CD4-positive, alpha-beta T cell (primary cell): Measurements from ENCODE around the gene UBL5. TPM values are rescaled to one million over a fixed set of nuclear protein-coding genes. Genes with fewer than 3 reads are reported as not detected.
A peak's percentile ranks its signal among the peaks of the same experiment; 100 is the strongest.

Experiments
- ATAC-seq: fragments of 200-7000 bp; cut with Tn5 transposase; one replicate; pipeline ENCODE4 v1.10.0; 2022; ENCODE audit warnings: mild to moderate bottlenecking; ENCODE audit not compliant: poor library complexity
- CTCF ChIA-PET: fragments of 350-600 bp; sonication (Branson Sonifier 250); formaldehyde crosslinking; loops from one replicate; lab custom pipeline; 2021; ENCODE audit warnings: antibody characterized with exemption, inconsistent platforms; lab: Charles Lee
- POLR2A ChIA-PET: fragments of 350-600 bp; sonication (Branson Sonifier 250); formaldehyde crosslinking; loops from one replicate; lab custom pipeline; 2021; ENCODE audit warnings: antibody characterized with exemption, inconsistent platforms; lab: Charles Lee
- DNase-seq, 14 experiments: peaks; one replicate each; pipeline ENCODE4 v3.0.0-alpha.2; 2013 to 2020; ENCODE audit warnings: mixed read lengths in 2 of 14
- H3K27ac ChIP-seq, 2 donors: one replicate each; pipeline versions ENCODE4 v1.5.1 to v1.7.0; 2013; ENCODE audit warnings: low read length in 2 of 2, low read depth in 1 of 2, mild to moderate bottlenecking in 1 of 2
- H3K27me3 ChIP-seq, 2 experiments: 1 replicate in 1 of 2; 2 replicates in 1 of 2; pipeline versions ENCODE4 v1.6.1 to v1.7.0; 2013; ENCODE audit warnings: low read length in 2 of 2, control low read depth in 1 of 2, mild to moderate bottlenecking in 1 of 2, moderate library complexity in 1 of 2; ENCODE audit not compliant: insufficient read depth in 2 of 2, control insufficient read depth in 1 of 2
- H3K36me3 ChIP-seq: one replicate; pipeline ENCODE4 v1.6.1; 2013; ENCODE audit warnings: low read length, control low read depth; ENCODE audit not compliant: insufficient read depth
- H3K4me1 ChIP-seq: one replicate; pipeline ENCODE4 v1.6.1; 2013; ENCODE audit warnings: low read length, control low read depth; ENCODE audit not compliant: insufficient read depth
- H3K4me3 ChIP-seq: one replicate; pipeline ENCODE4 v1.5.1; 2013; ENCODE audit warnings: mild to moderate bottlenecking, low read length, moderate library complexity
- H3K9me3 ChIP-seq, 2 experiments: 1 replicate in 1 of 2; 2 replicates in 1 of 2; pipeline versions ENCODE4 v1.6.1 to v1.7.0; 2013; ENCODE audit warnings: low read length in 2 of 2, mild to moderate bottlenecking in 2 of 2, control low read depth in 1 of 2, moderate library complexity in 1 of 2; ENCODE audit not compliant: control insufficient read depth in 1 of 2, insufficient read depth in 1 of 2
- H3K27ac Mint-ChIP-seq: one replicate; pipeline ENCODE4 v1.8.0; 2020; ENCODE audit warnings: mixed read lengths
- H3K27me3 Mint-ChIP-seq: one replicate; pipeline ENCODE4 v1.8.0; 2021; ENCODE audit warnings: mixed read lengths
- H3K36me3 Mint-ChIP-seq: one replicate; pipeline ENCODE4 v1.8.0; 2021; ENCODE audit warnings: low read depth, mixed read lengths
- H3K4me1 Mint-ChIP-seq: one replicate; pipeline ENCODE4 v1.8.0; 2021; ENCODE audit warnings: low read depth, mixed read lengths
- H3K4me3 Mint-ChIP-seq: one replicate; pipeline ENCODE4 v1.8.0; 2020; ENCODE audit warnings: mild to moderate bottlenecking, mixed read lengths
- H3K9me3 Mint-ChIP-seq: one replicate; pipeline ENCODE4 v1.8.0; 2020; ENCODE audit warnings: mixed read lengths
- CTCF ChIP-seq: fragments of 200-600 bp; IDR thresholded peaks from one replicate; pipeline ENCODE4 v1.8.0; 2022; ENCODE audit warnings: antibody characterized with exemption, mild to moderate bottlenecking
- intact Hi-C, 2 experiments: fragments of 100-400 bp; cut with DNase I in 1 of 2; cut with micrococcal nuclease in 1 of 2; formaldehyde crosslinking; loops; one replicate each; pipeline versions ENCODE4 v1.15.1 to v1.9.0; 2023 to 2025; cut with DNase I, micrococcal nuclease
- total RNA-seq, 174 experiments: library from RNA in 2 of 174; stranded (reverse) in 2 of 174; gene quantifications; one replicate each; pipeline ENCODE4 v1.2.3 and lab custom pipeline; 2021 to 2026

Gene UBL5
- total RNA-seq, 2 experiments from 2014 or later: 163 to 165 TPM

DNA sequence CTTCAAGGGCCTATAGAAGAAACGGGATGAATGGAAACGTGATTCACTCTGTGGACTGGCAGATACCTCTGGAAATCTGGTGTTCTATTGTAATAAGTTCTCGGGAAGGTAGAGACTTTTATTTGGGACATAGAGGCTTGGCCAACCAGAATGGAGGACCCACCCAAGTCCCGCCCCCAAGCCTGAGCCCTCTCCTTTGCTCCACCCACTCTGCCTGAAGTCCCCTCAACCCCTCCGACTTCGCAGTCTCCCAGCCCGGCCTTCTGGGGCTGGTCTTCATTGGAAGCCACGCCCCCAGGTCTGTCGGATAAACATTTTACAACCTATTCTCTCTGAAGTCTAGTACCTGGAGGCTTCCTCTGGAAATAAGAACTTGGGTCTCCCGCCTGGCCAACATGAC, 25.7 kb upstream of the UBL5 start:
- ChIA-PET POLR2A (no interaction called here), CTCF (no interaction called here)
- DNase-seq (no peak), ATAC-seq (no peak)
- no peaks in the 10 kb centered on the region for H3K36me3 ChIP-seq
- H3K4me3 ChIP-seq: no peak overlapping the region
- no peak for TF ChIP-seq CTCF
- Mint-ChIP-seq H3K27me3 (no peaks in the 10 kb centered on the region), H3K4me3 (no peak overlapping the region), H3K4me1 (peaks cover 25% of the 10 kb centered on the region), H3K36me3 (no peaks in the 10 kb centered on the region), H3K27ac (no peak overlapping the region), H3K9me3 (no peaks in the 10 kb centered on the region)
- H3K27me3 ChIP-seq: no peaks in the 10 kb centered on the region
- peaks cover 24% of the 10 kb centered on the region for H3K4me1 ChIP-seq
- no peak overlapping the region for H3K27ac ChIP-seq
- no peaks in the 10 kb centered on the region for H3K9me3 ChIP-seq
- intact Hi-C loops: no loop called here

- no peaks in the 10 kb centered on the region for H3K9me3 Mint-ChIP-seq
- H3K4me3 ChIP-seq: no peak overlapping the region
- peaks cover 50% of the 10 kb centered on the region for H3K4me1 ChIP-seq
- H3K27me3 ChIP-seq: no peaks in the 10 kb centered on the region
- peaks cover 18% of the 10 kb centered on the region for H3K36me3 ChIP-seq
- no peak overlapping the region for H3K4me3 Mint-ChIP-seq
- H3K27me3 Mint-ChIP-seq: no peaks in the 10 kb centered on the region
- TF ChIP-seq CTCF: no peak
- intact Hi-C loops: no loop called here
- ChIA-PET CTCF (no interaction called here), POLR2A (interaction anchor here (1.5 kb wide), 1 partner anchor 12 kb away, joined by 4 read pairs; the partner anchor contains the start of gene FBXL12)
- DNase-seq: no peak
- peaks cover 13% of the 10 kb centered on the region for H3K36me3 Mint-ChIP-seq
- no peaks in the 10 kb centered on the region for H3K9me3 ChIP-seq
- peaks cover 35% of the 10 kb centered on the region for H3K4me1 Mint-ChIP-seq
- peak overlapping the region; percentile 70 for H3K27ac Mint-ChIP-seq
- peak overlapping the region; percentile 41 to 47 for H3K27ac ChIP-seq
- ATAC-seq: no peak
Measured at GRCh38 chr19:9806803-9807202, 20.9 kb upstream of the UBL5 start.

DNA sequence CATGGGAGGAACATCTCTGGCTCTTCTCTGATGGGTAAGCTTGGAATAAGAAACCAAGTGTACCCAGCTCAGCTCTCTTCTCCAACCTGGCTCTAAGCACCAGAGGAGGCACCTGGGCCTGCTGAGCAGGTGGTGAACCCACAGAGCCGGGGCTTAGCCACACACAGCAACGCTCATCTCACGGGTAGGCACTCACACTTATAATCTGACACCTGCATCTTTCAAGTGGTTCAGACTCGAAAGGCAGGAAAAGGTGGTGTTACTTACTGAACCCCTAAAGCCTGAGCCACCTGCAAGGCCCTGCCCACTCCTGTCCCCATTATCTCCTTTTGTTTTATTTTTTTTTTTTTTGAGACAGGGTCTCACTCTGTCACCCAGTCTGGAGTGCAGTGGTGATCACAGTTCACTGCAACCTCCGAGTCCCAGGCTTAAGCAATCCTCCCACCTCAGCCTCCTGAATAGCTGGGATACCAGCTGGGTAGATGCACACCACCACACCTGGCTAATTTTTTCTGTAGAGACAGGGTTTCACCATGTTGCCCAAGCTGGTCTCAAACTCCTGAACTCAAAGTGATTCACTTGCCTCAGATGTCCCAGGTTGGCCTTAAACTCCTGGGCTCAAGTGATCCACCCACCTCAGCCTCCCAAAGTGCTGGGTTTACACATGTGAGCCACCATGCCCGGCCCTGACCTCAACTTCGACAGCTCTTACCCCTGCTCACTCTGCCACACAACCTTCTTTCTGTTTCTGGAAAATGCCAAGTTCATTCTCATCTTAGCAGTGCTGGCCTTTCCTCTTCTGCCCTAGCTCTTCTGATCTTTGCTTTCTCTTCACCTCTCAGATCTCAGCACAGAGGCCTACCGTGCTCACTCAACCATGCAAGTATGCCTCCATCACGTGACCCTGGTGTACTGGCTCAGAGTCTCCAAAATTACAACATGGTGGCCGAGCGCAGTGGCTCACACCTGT, 18.6 kb upstream of the UBL5 start:
- no peaks in the 10 kb centered on the region for H3K9me3 Mint-ChIP-seq
- H3K4me1 Mint-ChIP-seq: peaks cover 34% of the 10 kb centered on the region
- Histone ChIP-seq H3K36me3 (peaks cover 22% of the 10 kb centered on the region), H3K27ac (peak overlapping the region; percentile 61 to 69), H3K4me1 (peaks cover 50% of the 10 kb centered on the region), H3K27me3 (no peaks in the 10 kb centered on the region), H3K9me3 (no peaks in the 10 kb centered on the region), H3K4me3 (no peak overlapping the region)
- H3K27me3 Mint-ChIP-seq: no peaks in the 10 kb centered on the region
- H3K4me3 Mint-ChIP-seq: peak overlapping the region; percentile 13
- peak in 10 of 14 experiments; percentile 17 to 82 (median 36) for DNase-seq
- H3K36me3 Mint-ChIP-seq: peaks cover 18% of the 10 kb centered on the region
- TF ChIP-seq CTCF: no peak
- peak; percentile 87 for ATAC-seq
- intact Hi-C loops: no loop called here
- ChIA-PET CTCF (no interaction called here), POLR2A (interaction anchor here (1.0 to 1.6 kb wide), 2 partner anchors 9 to 16 kb away, joined by 3 to 11 read pairs; partner anchors contain the start of gene FBXL12)
- peak overlapping the region; percentile 70 for H3K27ac Mint-ChIP-seq
